Psoas muscle (tissue), 8 donors: ENCODE measurements around the gene SINHCAF. TPM values are rescaled to one million over a fixed set of nuclear protein-coding genes. Genes with fewer than 3 reads are reported as not detected.

Experiments
- ATAC-seq, 4 donors: fragments of 200-7000 bp; cut with Tn5 transposase; one replicate each; pipeline ENCODE4 v1.9.1; 2020; ENCODE audit warnings: moderate library complexity in 3 of 4, mild to moderate bottlenecking in 2 of 4
- DNase-seq, 2 donors: peaks; one replicate each; pipeline ENCODE4 v3.0.0-alpha.2; 2020
- H3K27ac ChIP-seq: fragments of 200-600 bp; one replicate; pipeline ENCODE4 v1.8.0; 2022
- H3K27me3 ChIP-seq, 3 donors: fragments of 200-600 bp in 1 of 3; one replicate each; pipeline versions ENCODE4 v1.6.1 to v1.8.0; 2013 to 2022; ENCODE audit warnings: low read length in 2 of 3, mild to moderate bottlenecking in 2 of 3, moderate library complexity in 1 of 3; ENCODE audit not compliant: insufficient read depth in 3 of 3
- H3K36me3 ChIP-seq, 2 donors: fragments of 200-600 bp in 1 of 2; one replicate each; pipeline versions ENCODE4 v1.6.1 to v1.8.0; 2013 to 2022; ENCODE audit warnings: low read depth in 1 of 2, mild to moderate bottlenecking in 1 of 2, moderate library complexity in 1 of 2; ENCODE audit not compliant: insufficient read depth in 1 of 2
- H3K4me1 ChIP-seq: fragments of 200-600 bp; one replicate; pipeline ENCODE4 v1.8.0; 2022
- H3K4me3 ChIP-seq: fragments of 200-600 bp; one replicate; pipeline ENCODE4 v1.8.0; 2022; ENCODE audit warnings: mild to moderate bottlenecking
- H3K9me3 ChIP-seq: fragments of 200-600 bp; one replicate; pipeline ENCODE4 v1.8.0; 2022
- WGBS, 3 donors: extraction: QIAGEN DNeasy Blood & Tissue Kit; methylation state at CpG; one replicate each; pipeline versions ENCODE4 v1.1.6 to v1.1.7; 2013; 5-methylcytosine and 5-hydroxymethylcytosine counted together
- intact Hi-C, 2 donors: fragments of 100-400 bp; cut with DNase I; formaldehyde crosslinking; loops; one replicate each; pipeline versions ENCODE4 v1.11.0 to v1.14.2; 2022
- polyA plus RNA-seq, 3 donors: library from polyadenylated mRNA; stranded (reverse); fragments of 200-250 nt; gene quantifications; one replicate each; pipeline ENCODE4 v1.2.3, GENCODE V29; 2013
- total RNA-seq, 4 donors: library from RNA; stranded (reverse); fragmentation: NEBNext Ultra II Directional in 2 of 4; extraction: Animal tissue kit (Norgen Biotek cat#: 25700) in 2 of 4; gene quantifications; one replicate each; pipeline versions ENCODE4 v1.2.1 to v1.2.4, GENCODE V29; 2021 to 2023
- TF ChIP-seq, protein P1 (sequence below): fragments of 200-600 bp; IDR thresholded peaks from one replicate; pipeline ENCODE4 v1.8.0; 2022; ENCODE audit warnings: antibody characterized with exemption
- donor health status: healthy with polysubstance abuse.
- donor health status: DM: no; HTN: no; CAD: no; lungs with moderate emphysema.
- donor health status: Bipolar disorder and iron deficiency.
- donor health status: healthy.
- donor health status: DM: yes; HTN: yes; CAD: no.
- donor health status: DM: no; HTN: no; CAD: no.
- donor health status: DM: no; HTN: no; CAD: no.
- donor health status: DM: yes; HTN: yes; CAD: no.

Gene SINHCAF
- total and polyA plus RNA-seq, 7 donors = 1.3 to 7.7 (median 2.9) TPM

DNA sequence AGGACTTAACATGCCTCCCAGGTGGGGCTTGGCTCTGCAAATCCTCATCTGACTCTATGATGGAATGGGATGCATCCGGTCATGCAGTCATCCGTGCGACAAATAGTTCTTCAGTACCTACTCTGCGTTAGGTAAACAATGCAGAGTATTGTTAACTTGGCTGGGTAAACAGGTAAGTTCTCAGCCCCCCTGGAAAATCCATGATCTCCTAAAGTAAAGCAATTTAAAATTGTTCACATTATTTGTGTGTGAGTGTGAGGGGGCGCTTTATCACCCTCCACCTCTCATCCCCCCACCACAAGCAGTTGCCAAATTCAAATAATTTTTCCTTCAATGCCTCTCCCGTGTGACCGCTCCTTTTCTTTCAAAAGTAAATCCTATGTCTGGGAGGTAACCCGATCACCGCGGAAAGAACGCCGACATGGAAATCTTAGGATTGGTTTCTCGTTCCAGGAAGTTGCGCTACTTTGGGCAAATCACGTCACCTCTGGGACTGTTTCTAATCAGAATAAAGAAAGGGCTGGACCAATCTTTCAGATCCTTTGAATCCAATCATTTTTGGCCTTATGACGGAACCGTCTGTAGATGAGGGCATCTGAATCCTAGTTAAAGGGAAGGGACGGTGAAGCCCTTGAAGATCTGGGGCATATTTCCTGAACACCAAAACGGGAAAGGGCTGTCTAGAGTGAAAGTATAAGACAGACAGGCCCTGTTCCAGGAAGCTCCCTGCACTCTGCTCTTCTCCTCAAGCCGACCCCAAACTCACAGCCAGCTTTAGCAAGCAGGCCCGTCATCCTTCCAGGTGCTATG lies 44.0 kb upstream of the SINHCAF start:
- H3K9me3 ChIP-seq = no peaks in the 10 kb centered on the region
- peak overlapping the region; percentile 11 for H3K27ac ChIP-seq
- H3K4me1 ChIP-seq = peaks cover 12% of the 10 kb centered on the region
- 13 to 15% (median 13%) methylated on average over 21 of the region's 21 CpGs for WGBS, 3 donors
- no peaks in the 10 kb centered on the region for H3K36me3 ChIP-seq
- DNase-seq = peak in 1 of 2 donors; percentile 26
- H3K4me3 ChIP-seq = peak overlapping the region; percentile 60
- H3K27me3 ChIP-seq = no peaks in the 10 kb centered on the region
- intact Hi-C loops = no loop called here
- peak; percentile 67 to 82 (median 72) for ATAC-seq
- TF ChIP-seq, protein P1, sequence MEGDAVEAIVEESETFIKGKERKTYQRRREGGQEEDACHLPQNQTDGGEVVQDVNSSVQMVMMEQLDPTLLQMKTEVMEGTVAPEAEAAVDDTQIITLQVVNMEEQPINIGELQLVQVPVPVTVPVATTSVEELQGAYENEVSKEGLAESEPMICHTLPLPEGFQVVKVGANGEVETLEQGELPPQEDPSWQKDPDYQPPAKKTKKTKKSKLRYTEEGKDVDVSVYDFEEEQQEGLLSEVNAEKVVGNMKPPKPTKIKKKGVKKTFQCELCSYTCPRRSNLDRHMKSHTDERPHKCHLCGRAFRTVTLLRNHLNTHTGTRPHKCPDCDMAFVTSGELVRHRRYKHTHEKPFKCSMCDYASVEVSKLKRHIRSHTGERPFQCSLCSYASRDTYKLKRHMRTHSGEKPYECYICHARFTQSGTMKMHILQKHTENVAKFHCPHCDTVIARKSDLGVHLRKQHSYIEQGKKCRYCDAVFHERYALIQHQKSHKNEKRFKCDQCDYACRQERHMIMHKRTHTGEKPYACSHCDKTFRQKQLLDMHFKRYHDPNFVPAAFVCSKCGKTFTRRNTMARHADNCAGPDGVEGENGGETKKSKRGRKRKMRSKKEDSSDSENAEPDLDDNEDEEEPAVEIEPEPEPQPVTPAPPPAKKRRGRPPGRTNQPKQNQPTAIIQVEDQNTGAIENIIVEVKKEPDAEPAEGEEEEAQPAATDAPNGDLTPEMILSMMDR = no peak

DNA sequence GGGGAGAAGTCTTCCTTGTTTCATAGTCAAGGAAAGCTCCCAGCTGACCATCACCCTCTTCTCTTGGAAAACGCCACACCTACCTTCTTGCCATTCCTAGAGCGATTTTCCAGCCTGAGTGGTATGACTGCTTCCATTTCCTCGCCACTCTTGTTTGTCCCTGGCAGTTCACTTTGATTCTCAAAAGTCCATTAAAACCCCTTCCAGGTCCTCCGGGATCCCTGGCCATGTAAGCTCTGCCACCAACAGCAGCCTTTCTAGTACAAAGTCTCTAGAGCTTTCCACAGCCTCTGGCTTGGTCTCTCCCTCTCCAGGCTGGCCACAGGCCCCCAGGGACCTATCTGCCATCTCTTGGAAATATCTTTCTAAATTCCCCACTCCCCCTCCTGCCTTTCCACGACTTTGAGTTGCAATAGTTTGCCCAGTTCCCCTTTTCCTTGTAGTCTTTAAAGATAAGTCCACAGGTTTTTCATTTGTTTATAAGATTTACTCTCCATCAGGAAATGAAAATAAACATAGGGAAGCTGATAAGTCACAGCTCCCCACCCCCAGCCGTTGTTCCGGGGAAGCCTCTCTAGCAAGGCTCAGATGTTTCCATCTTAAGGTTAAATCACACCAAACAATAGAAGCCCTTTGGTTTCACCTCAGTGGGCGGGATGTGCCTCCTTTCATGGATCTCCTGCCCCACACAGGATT lies 42.9 kb upstream of the SINHCAF start:
- no peak for DNase-seq
- Histone ChIP-seq H3K27me3 (no peaks in the 10 kb centered on the region), H3K4me3 (no peak overlapping the region), H3K27ac (no peak overlapping the region), H3K4me1 (peaks cover 12% of the 10 kb centered on the region), H3K9me3 (no peaks in the 10 kb centered on the region), H3K36me3 (no peaks in the 10 kb centered on the region)
- ATAC-seq = no peak
- WGBS, 3 donors = 37 to 44% (median 40%) methylated on average over 8 of the region's 8 CpGs
- intact Hi-C loops = no loop called here
- TF ChIP-seq, protein P1 = no peak

DNA sequence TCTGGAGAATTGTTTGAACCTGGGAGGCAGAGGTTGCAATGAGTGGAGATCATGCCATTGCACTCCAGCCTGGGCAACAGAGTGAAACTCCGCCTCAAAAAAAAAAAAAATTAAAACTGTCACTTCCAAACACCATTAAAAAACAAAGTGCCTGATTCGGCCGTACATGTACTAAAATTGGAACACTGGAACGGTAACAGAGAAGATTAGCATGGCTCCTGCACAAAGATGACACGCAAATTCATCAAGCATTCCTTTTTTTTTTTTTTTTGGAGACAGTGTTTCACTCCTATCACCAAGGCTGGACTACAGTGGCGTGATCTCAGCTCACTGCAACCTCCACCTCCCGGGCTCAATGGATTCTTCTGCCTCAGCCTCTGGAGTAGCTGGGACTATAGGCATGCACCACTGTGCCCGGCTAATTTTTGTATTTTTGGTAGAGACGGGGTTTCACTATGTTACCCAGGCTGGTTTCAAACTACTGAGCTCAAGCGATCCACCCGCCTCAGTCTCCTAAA lies 40.2 kb upstream of the SINHCAF start:
- WGBS, 3 donors = 68 to 73% (median 70%) methylated on average over 11 of the region's 11 CpGs
- no peaks in the 10 kb centered on the region for H3K27me3 ChIP-seq
- TF ChIP-seq, protein P1 = no peak
- no peaks in the 10 kb centered on the region for H3K9me3 ChIP-seq
- no peak overlapping the region for H3K27ac ChIP-seq
- no peaks in the 10 kb centered on the region for H3K36me3 ChIP-seq
- DNase-seq (no peak), ATAC-seq (no peak)
- H3K4me3 ChIP-seq = no peak overlapping the region
- peaks cover 10% of the 10 kb centered on the region for H3K4me1 ChIP-seq
- intact Hi-C loops = no loop called here

DNA sequence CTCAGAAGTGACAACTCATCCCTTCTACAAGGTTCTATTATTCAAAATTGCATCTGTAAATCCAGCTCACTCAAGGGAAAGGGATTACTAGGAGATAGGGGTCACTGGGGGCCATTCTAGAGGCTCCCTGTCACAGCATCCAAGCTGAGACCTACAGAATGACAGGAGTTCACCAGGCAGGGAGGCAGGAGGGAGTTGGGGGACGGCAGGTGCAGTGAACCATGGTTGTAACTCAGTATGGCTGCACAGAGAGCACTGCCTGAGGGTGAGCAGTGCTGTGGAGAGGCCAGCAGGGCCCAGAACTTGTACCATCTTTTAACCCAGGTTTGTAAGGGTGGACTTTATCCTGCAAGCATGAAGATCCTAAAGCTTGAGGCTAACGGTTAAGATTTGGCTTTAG lies 37.9 kb upstream of the SINHCAF start:
- DNase-seq = no peak
- Histone ChIP-seq H3K27ac (no peak overlapping the region), H3K4me1 (no peaks in the 10 kb centered on the region), H3K27me3 (no peaks in the 10 kb centered on the region), H3K36me3 (no peaks in the 10 kb centered on the region), H3K4me3 (no peak overlapping the region), H3K9me3 (no peaks in the 10 kb centered on the region)
- TF ChIP-seq, protein P1 = no peak
- no peak for ATAC-seq
- 70 to 73% (median 71%) methylated on average over 2 of the region's 2 CpGs for WGBS, 3 donors
- intact Hi-C loops = no loop called here
